Panc1 (cell line): ENCODE measurements around the gene RMRP. TPM values are rescaled to one million over a fixed set of nuclear protein-coding genes. Genes with fewer than 3 reads are reported as not detected.

Source experiments
- ATAC-seq: fragments of 200-7000 bp; cut with Tn5 transposase; 2 replicates; pipeline ENCODE4 v1.9.1; 2020; ENCODE audit warnings: mild to moderate bottlenecking, moderate library complexity
- BruUV-seq: library from RNA; stranded (reverse); fragments of 400-500 nt; replicated peaks from 2 replicates; lab custom pipeline; 2021; lab: Mats Ljungman, UMichigan
- CTCF ChIA-PET: fragments of 300-600 bp; sonication (Branson Sonifier 250); formaldehyde crosslinking; loops from one replicate; lab custom pipeline; 2022; ENCODE audit warnings: antibody characterized with exemption; lab: Charles Lee
- POLR2A ChIA-PET: fragments of 300-600 bp; sonication (Branson Sonifier 250); formaldehyde crosslinking; loops from one replicate; lab custom pipeline; 2022; ENCODE audit warnings: antibody characterized with exemption; lab: Charles Lee
- DNase-seq: peaks from one replicate; pipeline ENCODE4 v3.0.0-alpha.2; 2010; ENCODE audit warnings: low read depth, low spot score
- H3K27ac ChIP-seq: 2 replicates; pipeline ENCODE4 v1.5.1; 2011; ENCODE audit warnings: mild to moderate bottlenecking, low read length, inconsistent platforms
- H3K27me3 ChIP-seq: fragments of 200-500 bp; sonication (Bioruptor generic); 2 replicates; pipeline ENCODE4 v1.6.0; 2014; ENCODE audit warnings: low read length, inconsistent platforms; ENCODE audit not compliant: control insufficient read depth, insufficient read depth
- H3K36me3 ChIP-seq: fragments of 200-500 bp; sonication (Bioruptor generic); 2 replicates; pipeline ENCODE4 v1.5.1; 2014; ENCODE audit warnings: inconsistent platforms, mild to moderate bottlenecking, low read length, moderate library complexity; ENCODE audit not compliant: control insufficient read depth, insufficient read depth
- H3K4me1 ChIP-seq: 2 replicates; pipeline ENCODE4 v1.5.1; 2011; ENCODE audit warnings: inconsistent platforms, mild to moderate bottlenecking, low read length, moderate library complexity; ENCODE audit not compliant: control insufficient read depth, insufficient read depth
- H3K4me3 ChIP-seq, 2 experiments: 2 replicates each; pipeline ENCODE4 v1.5.1; 2011 to 2012; ENCODE audit warnings: low read depth in 2 of 2, low read length in 2 of 2, mild to moderate bottlenecking in 2 of 2, inconsistent platforms in 1 of 2, moderate library complexity in 1 of 2
- H3K9me3 ChIP-seq: fragments of 200-500 bp; sonication (Bioruptor generic); 2 replicates; pipeline ENCODE4 v1.5.1; 2014; ENCODE audit warnings: low read depth, mild to moderate bottlenecking, inconsistent platforms, low read length, moderate library complexity; ENCODE audit not compliant: control insufficient read depth, insufficient read depth
- POLR2AphosphoS5 ChIP-seq: IDR thresholded peaks from 2 replicates; pipeline ENCODE4 v1.6.1; 2012; ENCODE audit warnings: mild to moderate bottlenecking, low read depth, low read length, moderate library complexity
- REST ChIP-seq, 2 experiments: IDR thresholded peaks; 2 replicates each; pipeline ENCODE4 v1.6.1; 2011 to 2012; ENCODE audit warnings: low read depth in 2 of 2, control low read depth in 1 of 2, low read length in 1 of 2, mild to moderate bottlenecking in 1 of 2, moderate library complexity in 1 of 2; ENCODE audit not compliant: insufficient read depth in 1 of 2
- SIN3A ChIP-seq: IDR thresholded peaks from 2 replicates; pipeline ENCODE4 v1.6.1; 2012; ENCODE audit warnings: low read depth, mild to moderate bottlenecking, low read length, moderate library complexity, borderline replicate concordance; ENCODE audit not compliant: insufficient read depth
- TCF7L2 ChIP-seq: IDR thresholded peaks from 2 replicates; pipeline ENCODE4 v1.6.1; 2011; ENCODE audit warnings: mild to moderate bottlenecking, low read depth, low read length, inconsistent platforms
- in situ Hi-C: cut with HindIII; loops from 2 replicates; pipeline ENCODE4 v1.10.0; 2016; ENCODE audit warnings: low sequenced_read_pairs, low pct_unique_long_range_greater_than_20kb
- intact Hi-C: fragments of 100-400 bp; cut with micrococcal nuclease; formaldehyde crosslinking; loops from one replicate; pipeline ENCODE4 v1.10.0; 2022; ENCODE audit not compliant: unreplicated experiment
- total RNA-seq: library from RNA; stranded (reverse); gene quantifications from one replicate; pipeline ENCODE4 v1.2.1, GENCODE V29; 2021; ENCODE audit not compliant: unreplicated experiment
- TF ChIP-seq, protein P1 (sequence below): fragments of 450-650 bp; IDR thresholded peaks from 2 replicates; pipeline ENCODE4 v1.5.1; 2017; ENCODE audit warnings: mild to moderate bottlenecking

RMRP gene
- total RNA-seq, 1 experiment from 2014 or later = 29,896 TPM

DNA sequence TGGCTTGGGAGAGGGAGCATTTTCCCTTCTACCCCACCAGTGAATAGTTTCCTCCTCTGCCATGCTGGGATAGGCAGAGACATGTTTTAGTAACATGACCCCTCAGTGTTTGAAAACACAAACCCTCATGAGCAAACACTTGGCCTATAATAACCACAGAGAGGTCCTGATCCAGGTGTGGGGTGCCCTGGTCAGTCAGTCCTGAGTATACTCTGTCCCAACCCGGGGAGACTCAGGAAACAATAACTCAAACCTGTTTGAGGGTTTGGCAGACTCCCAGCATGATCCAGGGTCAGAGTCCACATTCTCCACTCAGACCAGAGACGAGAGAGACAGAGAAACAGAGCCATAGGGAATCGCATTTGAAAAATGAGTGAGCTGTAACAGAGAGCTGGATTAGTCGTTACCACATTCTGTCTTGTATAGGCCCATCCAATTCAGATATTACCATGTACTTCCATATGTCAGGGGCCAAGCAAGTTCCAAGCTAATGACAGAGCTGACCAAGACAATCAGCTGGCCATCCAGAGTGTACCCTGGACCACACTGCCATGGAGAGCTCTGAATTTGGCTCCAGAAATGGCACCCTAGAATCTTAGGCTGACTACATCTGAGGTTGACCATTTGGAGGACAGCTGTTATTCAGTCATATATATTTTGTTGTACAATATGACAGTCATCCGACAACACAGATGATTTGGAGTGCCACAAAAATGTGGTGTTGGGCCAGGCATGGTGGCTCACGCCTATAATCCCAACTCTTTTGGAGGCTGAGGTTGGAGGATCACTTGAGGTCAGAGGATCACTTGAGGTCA is 11.7 kb upstream of the RMRP start:
- Histone ChIP-seq H3K9me3 (no peaks in the 10 kb centered on the region), H3K27ac (no peak overlapping the region), H3K4me3 (no peak overlapping the region), H3K4me1 (peaks cover 8% of the 10 kb centered on the region), H3K36me3 (no peaks in the 10 kb centered on the region), H3K27me3 (no peaks in the 10 kb centered on the region)
- CTCF ChIA-PET = no interaction called here
- no peak for DNase-seq
- BruUV-seq = no TSS peak
- in situ Hi-C loops (no loop called here), intact Hi-C loops (no loop called here)
- ATAC-seq = no peak
- POLR2A ChIA-PET = interaction anchor here (1.1 kb wide), 1 partner anchor 9 kb away, joined by 3 read pairs; no protein-coding TSS in a partner anchor
- TF ChIP-seq REST (IDR thresholded peaks at IDR 0.05; ENCODE audit: insufficient read depth in 1 of 2, low read depth in 2 of 2, low read length in 1 of 2) = no peak
- TF ChIP-seq, protein P1, sequence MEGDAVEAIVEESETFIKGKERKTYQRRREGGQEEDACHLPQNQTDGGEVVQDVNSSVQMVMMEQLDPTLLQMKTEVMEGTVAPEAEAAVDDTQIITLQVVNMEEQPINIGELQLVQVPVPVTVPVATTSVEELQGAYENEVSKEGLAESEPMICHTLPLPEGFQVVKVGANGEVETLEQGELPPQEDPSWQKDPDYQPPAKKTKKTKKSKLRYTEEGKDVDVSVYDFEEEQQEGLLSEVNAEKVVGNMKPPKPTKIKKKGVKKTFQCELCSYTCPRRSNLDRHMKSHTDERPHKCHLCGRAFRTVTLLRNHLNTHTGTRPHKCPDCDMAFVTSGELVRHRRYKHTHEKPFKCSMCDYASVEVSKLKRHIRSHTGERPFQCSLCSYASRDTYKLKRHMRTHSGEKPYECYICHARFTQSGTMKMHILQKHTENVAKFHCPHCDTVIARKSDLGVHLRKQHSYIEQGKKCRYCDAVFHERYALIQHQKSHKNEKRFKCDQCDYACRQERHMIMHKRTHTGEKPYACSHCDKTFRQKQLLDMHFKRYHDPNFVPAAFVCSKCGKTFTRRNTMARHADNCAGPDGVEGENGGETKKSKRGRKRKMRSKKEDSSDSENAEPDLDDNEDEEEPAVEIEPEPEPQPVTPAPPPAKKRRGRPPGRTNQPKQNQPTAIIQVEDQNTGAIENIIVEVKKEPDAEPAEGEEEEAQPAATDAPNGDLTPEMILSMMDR = no peak
- no peak for TF ChIP-seq POLR2AphosphoS5
- TF ChIP-seq SIN3A = no peak
- TF ChIP-seq TCF7L2 = no peak

- ChIA-PET CTCF (interaction anchor here (0.9 kb wide), 1 partner anchor 9 kb away, joined by 4 read pairs; no protein-coding TSS in a partner anchor), POLR2A (no interaction called here)
- Histone ChIP-seq H3K4me1 (peaks cover 24% of the 10 kb centered on the region), H3K4me3 (no peak overlapping the region), H3K36me3 (no peaks in the 10 kb centered on the region), H3K27ac (no peak overlapping the region), H3K27me3 (no peaks in the 10 kb centered on the region), H3K9me3 (no peaks in the 10 kb centered on the region)
- no TSS peak for BruUV-seq
- intact Hi-C loops (no loop called here), in situ Hi-C loops (no loop called here)
- no peak for ATAC-seq
- no peak for DNase-seq
- TF ChIP-seq REST (IDR thresholded peaks at IDR 0.05; ENCODE audit: insufficient read depth in 1 of 2, low read depth in 2 of 2, low read length in 1 of 2) (no peak), POLR2AphosphoS5 (no peak), TCF7L2 (no peak), SIN3A (no peak)
Observed at GRCh38 chr9:35667939-35668338, 10.1 kb upstream of the RMRP start.
